Neural cell (in vitro differentiated cells): ENCODE measurements around the gene GTPBP10.

ENCODE experiments used
- RAD21 ChIP-seq: fragments of 450-650 bp; conservative IDR thresholded peaks from 2 replicates; pipeline ENCODE4 v1.6.1; 2014; ENCODE audit warnings: antibody characterized with exemption, mild to moderate bottlenecking, moderate library complexity
- TF ChIP-seq, protein P1 (sequence below): IDR thresholded peaks from 2 replicates; pipeline ENCODE4 v1.6.1; 2012; ENCODE audit warnings: borderline replicate concordance

- TF ChIP-seq, protein P1, sequence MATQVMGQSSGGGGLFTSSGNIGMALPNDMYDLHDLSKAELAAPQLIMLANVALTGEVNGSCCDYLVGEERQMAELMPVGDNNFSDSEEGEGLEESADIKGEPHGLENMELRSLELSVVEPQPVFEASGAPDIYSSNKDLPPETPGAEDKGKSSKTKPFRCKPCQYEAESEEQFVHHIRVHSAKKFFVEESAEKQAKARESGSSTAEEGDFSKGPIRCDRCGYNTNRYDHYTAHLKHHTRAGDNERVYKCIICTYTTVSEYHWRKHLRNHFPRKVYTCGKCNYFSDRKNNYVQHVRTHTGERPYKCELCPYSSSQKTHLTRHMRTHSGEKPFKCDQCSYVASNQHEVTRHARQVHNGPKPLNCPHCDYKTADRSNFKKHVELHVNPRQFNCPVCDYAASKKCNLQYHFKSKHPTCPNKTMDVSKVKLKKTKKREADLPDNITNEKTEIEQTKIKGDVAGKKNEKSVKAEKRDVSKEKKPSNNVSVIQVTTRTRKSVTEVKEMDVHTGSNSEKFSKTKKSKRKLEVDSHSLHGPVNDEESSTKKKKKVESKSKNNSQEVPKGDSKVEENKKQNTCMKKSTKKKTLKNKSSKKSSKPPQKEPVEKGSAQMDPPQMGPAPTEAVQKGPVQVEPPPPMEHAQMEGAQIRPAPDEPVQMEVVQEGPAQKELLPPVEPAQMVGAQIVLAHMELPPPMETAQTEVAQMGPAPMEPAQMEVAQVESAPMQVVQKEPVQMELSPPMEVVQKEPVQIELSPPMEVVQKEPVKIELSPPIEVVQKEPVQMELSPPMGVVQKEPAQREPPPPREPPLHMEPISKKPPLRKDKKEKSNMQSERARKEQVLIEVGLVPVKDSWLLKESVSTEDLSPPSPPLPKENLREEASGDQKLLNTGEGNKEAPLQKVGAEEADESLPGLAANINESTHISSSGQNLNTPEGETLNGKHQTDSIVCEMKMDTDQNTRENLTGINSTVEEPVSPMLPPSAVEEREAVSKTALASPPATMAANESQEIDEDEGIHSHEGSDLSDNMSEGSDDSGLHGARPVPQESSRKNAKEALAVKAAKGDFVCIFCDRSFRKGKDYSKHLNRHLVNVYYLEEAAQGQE: no peak
- TF ChIP-seq RAD21: no peak
Observed at GRCh38 chr7:90412458-90413184, 66.1 kb downstream of the GTPBP10 start.
